T-helper 1 cell treated with Interleukin-12 subunit alpha and Interleukin-12 subunit beta and Interleukin-4 antibody, amounts not matched to agents 30 ng/mL and 1 ng/mL, for 36 hours (primary cell): Measurements from ENCODE around the gene ZNG1E. TPM values are rescaled to one million over a fixed set of nuclear protein-coding genes. Genes with fewer than 3 reads are reported as not detected.
"Not testable (repeated sequence)": the region's sequence is repeated elsewhere in the genome, so short reads cannot be mapped to it uniquely, and the experiment has no call there.

ENCODE experiments used
- intact Hi-C: fragments of 100-400 bp; cut with micrococcal nuclease; formaldehyde crosslinking; loops from one replicate; pipeline ENCODE4 v1.15.1; 2024
- total RNA-seq: library from RNA; stranded (reverse); gene quantifications from 2 replicates; pipeline ENCODE4 v1.2.3, GENCODE V29; 2022

Gene ZNG1E
- 48.4 and 51.9 TPM in 2 replicates for total RNA-seq

DNA sequence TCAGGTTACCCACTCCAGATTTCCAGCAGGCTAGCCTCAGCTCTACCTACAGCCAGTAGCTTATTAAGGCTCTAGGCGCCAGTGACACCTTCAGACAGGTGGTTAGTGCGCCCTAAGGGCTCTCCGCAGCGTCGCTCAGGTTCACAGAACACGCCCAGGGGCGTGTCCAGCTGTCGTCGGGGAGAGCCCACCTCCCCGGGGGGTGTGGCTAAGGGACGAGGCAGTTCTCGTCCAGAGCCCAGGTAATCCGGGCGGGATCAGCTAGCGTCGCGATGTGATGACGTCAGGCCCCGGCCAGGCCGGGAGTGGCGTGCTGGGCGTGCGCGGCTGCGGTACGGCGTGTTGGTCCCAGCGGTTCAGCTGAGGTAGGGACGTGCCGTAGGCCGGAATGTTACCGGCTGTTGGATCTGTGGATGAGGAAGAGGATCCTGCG is at the start of gene ZNG1E:
ZNG1E (plus strand) TSS at position 340 of the 433 bp plus-strand sequence; CDS start at position 389, 49 bp downstream.
- intact Hi-C loops: not testable (repeated sequence)

GRCh38 chr9:65673579-65673978 is 2.1 kb upstream of the ZNG1E start:
- intact Hi-C loops: not testable (repeated sequence)

DNA sequence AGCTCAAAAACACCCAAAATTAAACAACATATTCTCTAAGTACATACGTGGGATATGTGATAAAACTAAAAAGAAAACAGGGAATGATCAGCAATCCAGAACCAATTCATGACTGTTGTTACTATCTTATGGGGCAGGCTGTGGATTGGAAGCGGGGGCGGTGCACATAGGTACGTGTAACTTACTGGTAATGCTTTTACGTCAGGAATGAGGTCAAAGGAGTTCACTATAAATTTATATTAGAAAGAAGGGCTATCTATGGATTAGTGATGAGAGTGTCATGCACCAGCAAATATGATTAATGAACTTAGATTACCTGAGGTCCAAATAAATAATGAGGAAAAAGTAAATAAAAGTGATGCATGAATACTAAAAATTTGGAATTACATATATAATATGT is 710 bp upstream of the ZNG1E start:
- intact Hi-C loops: not testable (repeated sequence)

DNA sequence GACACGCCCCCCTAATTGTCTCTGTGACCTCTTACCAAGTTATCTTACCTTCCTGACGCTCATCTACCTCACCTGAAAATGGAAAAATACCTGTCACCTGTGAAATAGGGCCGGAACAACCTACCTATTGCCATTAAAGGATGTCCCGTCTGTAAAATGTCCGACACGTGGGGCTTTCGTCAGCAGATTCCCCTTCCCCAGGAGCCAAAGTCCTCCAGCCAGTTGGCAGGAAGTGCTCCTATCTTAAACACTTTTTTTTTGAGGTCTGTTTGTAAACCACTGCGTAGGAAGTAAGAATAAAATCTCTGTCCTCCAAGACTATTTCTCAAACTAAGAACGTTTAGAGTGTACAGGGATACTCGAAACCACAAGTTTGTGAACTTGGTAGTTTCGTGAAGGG is 661 bp downstream of the ZNG1E start:
- intact Hi-C loops: not testable (repeated sequence)

GRCh38 chr9:65678533-65678932 is 2.8 kb downstream of the ZNG1E start:
- intact Hi-C loops: not testable (repeated sequence)

DNA sequence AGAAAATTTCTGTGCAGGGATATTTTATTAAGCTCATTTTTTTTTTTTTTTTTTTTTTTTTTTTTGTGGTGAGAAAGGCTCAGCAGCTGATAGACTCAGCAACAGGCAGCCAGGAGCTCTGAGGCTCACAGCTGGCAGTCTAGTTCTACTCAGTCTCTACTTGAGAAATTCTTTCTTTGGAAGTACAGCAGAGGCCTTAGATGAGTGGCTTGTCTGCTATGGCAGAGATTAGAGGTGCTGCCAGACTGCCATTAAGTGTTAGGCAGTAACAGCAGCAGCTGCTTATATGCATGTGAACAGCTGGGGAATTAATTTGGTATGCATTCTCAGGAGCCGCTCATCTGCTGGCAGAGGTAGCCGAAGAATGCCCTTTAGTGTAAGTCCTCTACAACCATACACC is 27.8 kb downstream of the ZNG1E start:
- intact Hi-C loops: not testable (repeated sequence)

DNA sequence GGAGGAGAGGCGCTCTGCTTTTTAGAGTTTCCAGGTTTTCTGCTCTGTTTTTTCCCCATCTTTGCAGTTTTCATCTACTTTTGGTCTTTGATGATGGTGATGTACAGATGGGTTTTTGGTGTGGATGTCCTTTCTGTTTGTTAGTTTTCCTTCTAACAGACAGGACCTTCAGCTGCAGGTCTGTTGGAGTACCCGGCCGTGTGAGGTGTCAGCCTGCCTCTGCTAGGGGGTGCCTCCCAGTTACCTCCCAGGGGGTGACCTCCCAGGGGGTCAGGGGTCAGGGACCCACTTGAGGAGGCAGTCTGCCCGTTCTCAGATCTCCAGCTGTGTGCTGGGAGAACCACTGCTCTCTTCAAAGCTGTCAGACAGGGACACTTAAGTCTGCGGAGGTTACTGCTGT is 38.7 kb downstream of the ZNG1E start:
- intact Hi-C loops: not testable (repeated sequence)

DNA sequence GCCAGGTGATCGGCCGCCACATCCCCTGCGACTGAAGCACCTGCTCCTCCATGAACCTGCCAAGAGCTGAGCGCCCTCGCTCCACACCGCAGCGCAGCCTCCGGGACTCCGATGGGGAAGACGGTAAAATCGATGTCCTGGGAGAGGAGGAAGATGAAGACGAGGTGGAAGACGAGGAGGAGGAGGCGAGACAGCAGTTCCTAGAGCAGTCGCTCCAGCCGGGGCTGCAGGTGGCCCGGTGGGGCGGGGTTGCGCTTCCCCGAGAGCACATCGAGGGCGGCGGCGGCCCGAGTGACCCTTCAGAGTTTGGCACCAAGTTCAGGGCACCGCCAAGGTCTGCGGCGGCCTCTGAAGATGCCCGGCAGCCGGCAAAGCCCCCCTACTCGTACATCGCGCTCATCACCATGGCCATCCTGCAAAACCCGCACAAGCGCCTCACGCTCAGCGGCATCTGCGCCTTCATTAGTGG is 61.4 kb downstream of the ZNG1E start, which contains the start of gene FOXD4L4:
FOXD4L4 (plus strand) TSS at position 51 of the 469 bp plus-strand sequence; CDS start at position 51, 0 bp downstream.
- intact Hi-C loops: not testable (repeated sequence)

GRCh38 chr9:65738133-65738532 is 62.4 kb downstream of the ZNG1E start:
- intact Hi-C loops: not testable (repeated sequence)

Other genes starting within 250 kb of the ZNG1E start
- gene FOXD4L4, start 61.2 kb downstream of the ZNG1E start, total RNA-seq: 0.20 TPM in 1 of 2 replicates, not detected in the other